ENCODE data around the gene ZBTB16.

Gene ZBTB16

GRCh38 chr11:114187173-114187572, 127.7 kb downstream of the ZBTB16 start:
- no peak for TF ChIP-seq CTCF (IDR thresholded peaks at IDR 0.05; ENCODE audit: control extremely low read depth, extremely low read depth, low read depth, missing control alignments)
- CTCF ChIA-PET: interaction anchor here (1.0 kb wide), 1 partner anchor 14 kb away, joined by 3 read pairs; no protein-coding TSS in a partner anchor

GRCh38 chr11:114188851-114189570, 129.5 kb downstream of the ZBTB16 start:
- TF ChIP-seq CTCF (IDR thresholded peaks at IDR 0.05; ENCODE audit: control extremely low read depth, extremely low read depth, low read depth, missing control alignments): no peak
- DNase-seq (ENCODE audit: extremely low spot score): no peak
- POLR2A ChIA-PET: interaction anchor here (0.7 kb wide), 1 partner anchor 36 kb away, joined by 4 read pairs; no protein-coding TSS in a partner anchor
- CTCF ChIA-PET: no interaction called here

More at GRCh38 chr11:114187173-114187572, 127.7 kb downstream of the ZBTB16 start:
- POLR2A ChIA-PET: no interaction called here
- DNase-seq (ENCODE audit: extremely low spot score): no peak

- no peak for DNase-seq (ENCODE audit: extremely low spot score)
- TF ChIP-seq CTCF (IDR thresholded peaks at IDR 0.05; ENCODE audit: control extremely low read depth, extremely low read depth, low read depth, missing control alignments): no peak
- POLR2A ChIA-PET: no interaction called here
- CTCF ChIA-PET: no interaction called here
These were observed 131.1 kb downstream of the ZBTB16 start for GRCh38 chr11:114190630-114191029.

- ChIA-PET CTCF (interaction anchor here (1.0 to 1.2 kb wide), 2 partner anchors 11 to 69 kb away, joined by 3 read pairs; no protein-coding TSS in a partner anchor), POLR2A (no interaction called here)
- no peak for TF ChIP-seq CTCF (IDR thresholded peaks at IDR 0.05; ENCODE audit: control extremely low read depth, extremely low read depth, low read depth, missing control alignments)
- DNase-seq (ENCODE audit: extremely low spot score): no peak
These were observed 132.4 kb downstream of the ZBTB16 start for GRCh38 chr11:114191893-114192292.

GRCh38 chr11:114192841-114193389, 133.4 kb downstream of the ZBTB16 start:
- POLR2A ChIA-PET: no interaction called here

More at GRCh38 chr11:114192841-114193389, 133.4 kb downstream of the ZBTB16 start:
- no peak for DNase-seq (ENCODE audit: extremely low spot score)
- CTCF ChIA-PET: interaction anchor here (1.0 to 1.7 kb wide), 4 partner anchors 9 to 68 kb away, joined by 3 to 7 read pairs (median 4); no protein-coding TSS in a partner anchor
- TF ChIP-seq CTCF (IDR thresholded peaks at IDR 0.05; ENCODE audit: control extremely low read depth, extremely low read depth, low read depth, missing control alignments): no peak

Data from GM10248 (cell line).